Measurements from ENCODE around the gene PRR23C. TPM values are rescaled to one million over a fixed set of nuclear protein-coding genes. Genes with fewer than 3 reads are reported as not detected.

The PRR23C gene
- total RNA-seq, 1 experiment from 2014 or later = not detected

DNA sequence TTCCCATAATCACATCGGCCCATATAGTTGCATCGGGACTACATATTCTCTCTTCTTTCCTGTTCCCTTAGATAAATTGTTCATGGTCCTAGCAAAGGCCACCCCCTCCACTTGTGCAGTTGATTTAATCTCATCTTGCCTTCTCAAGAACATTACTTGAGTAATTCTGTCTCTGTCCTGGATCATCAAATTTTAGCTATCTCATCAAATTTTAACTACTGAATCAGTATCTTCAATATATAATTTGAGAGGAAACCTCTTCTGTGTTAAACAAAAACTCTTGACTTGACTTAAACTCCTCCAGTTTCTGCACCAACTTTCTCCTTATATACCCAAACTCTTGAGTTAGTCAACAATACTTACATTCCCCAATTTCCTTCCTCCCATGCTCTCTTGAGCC lies 19.7 kb downstream of the PRR23C start:
- Mint-ChIP-seq H3K36me3 (ENCODE audit: insufficient read depth, unreplicated experiment) (no peaks in the 10 kb centered on the region), H3K27ac (ENCODE audit: unreplicated experiment) (no peak overlapping the region), H3K4me3 (ENCODE audit: low read depth, unreplicated experiment) (no peak overlapping the region), H3K27me3 (ENCODE audit: unreplicated experiment) (no peaks in the 10 kb centered on the region), H3K4me1 (ENCODE audit: low read depth, unreplicated experiment) (no peaks in the 10 kb centered on the region), H3K9me3 (ENCODE audit: low read depth, unreplicated experiment) (peaks cover 2% of the 10 kb centered on the region)
- intact Hi-C loops (cut with micrococcal nuclease; ENCODE audit: unreplicated experiment) = no loop called here
- no TSS peak for BruUV-seq (replicated peaks)
- TF ChIP-seq, protein P1, sequence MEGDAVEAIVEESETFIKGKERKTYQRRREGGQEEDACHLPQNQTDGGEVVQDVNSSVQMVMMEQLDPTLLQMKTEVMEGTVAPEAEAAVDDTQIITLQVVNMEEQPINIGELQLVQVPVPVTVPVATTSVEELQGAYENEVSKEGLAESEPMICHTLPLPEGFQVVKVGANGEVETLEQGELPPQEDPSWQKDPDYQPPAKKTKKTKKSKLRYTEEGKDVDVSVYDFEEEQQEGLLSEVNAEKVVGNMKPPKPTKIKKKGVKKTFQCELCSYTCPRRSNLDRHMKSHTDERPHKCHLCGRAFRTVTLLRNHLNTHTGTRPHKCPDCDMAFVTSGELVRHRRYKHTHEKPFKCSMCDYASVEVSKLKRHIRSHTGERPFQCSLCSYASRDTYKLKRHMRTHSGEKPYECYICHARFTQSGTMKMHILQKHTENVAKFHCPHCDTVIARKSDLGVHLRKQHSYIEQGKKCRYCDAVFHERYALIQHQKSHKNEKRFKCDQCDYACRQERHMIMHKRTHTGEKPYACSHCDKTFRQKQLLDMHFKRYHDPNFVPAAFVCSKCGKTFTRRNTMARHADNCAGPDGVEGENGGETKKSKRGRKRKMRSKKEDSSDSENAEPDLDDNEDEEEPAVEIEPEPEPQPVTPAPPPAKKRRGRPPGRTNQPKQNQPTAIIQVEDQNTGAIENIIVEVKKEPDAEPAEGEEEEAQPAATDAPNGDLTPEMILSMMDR (IDR thresholded peaks at IDR 0.05; ENCODE audit: unreplicated experiment) = no peak
- CTCF ChIA-PET = no interaction called here
- no peak for DNase-seq

DNA sequence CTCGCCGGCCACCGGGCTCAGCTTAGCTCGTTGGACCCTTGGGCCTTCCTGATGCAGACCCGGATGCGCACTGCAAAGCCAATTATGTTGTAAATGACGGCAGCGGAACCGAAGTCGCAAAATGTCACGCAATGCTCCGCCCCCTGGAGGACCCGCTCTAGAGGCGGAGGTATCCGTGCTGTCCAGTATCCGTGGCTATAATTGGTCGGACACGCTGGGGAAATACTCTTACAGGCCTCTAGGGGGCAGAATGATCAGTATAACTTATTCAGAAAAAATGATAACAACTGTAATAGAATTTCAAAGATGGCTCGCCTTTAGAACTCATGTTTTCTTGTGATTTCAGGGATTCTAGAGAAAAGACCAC lies 23.8 kb downstream of the PRR23C start, which contains the start of gene PRR23B:
Gene PRR23B (minus strand): TSS at position 59 of the 367 bp plus-strand sequence. CDS start 265 bp downstream, outside the sequence.
- BruUV-seq (replicated peaks) = no TSS peak

DNA sequence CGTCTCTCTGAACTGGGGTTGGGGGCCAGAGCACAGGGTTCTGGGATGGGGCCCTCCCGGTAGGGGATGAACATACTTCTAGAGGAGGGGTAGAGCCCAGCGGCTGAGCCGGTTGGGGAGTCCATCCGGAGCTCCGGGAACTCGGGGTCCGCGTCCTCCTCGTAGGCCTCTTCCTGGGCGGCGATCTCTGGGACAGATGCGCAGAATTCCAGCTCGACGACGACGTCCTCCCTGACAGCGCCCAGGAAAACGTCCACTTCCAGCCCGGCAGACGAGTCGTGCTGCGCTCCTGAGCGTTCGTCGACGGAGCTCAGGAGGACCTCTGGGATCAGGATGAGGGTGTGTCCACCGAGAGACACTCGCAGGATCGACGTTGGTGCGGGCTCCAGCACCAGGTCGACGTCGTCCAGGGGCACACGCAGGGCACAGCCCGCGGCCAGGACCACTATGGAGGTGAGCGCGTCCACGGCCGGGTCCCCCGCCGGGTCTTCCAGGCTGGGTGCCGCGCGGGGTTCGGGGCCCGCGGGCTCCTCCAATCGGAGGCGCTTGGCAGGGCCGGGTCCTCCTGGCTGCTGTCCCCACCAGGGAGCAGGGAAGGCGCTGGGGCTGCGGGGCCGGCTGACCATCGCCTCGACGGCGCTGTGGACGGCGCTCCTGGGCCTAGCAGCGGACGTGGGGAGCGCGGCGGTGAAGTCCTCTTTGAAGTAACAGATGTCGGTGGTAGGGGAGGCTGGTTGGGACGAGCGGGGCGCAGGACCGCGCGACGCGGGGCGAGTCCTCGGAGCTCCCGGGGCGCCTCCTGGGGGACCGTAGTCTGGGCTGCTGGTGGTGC lies 24.4 kb downstream of the PRR23C start:
- TF ChIP-seq, protein P1 (IDR thresholded peaks at IDR 0.05; ENCODE audit: unreplicated experiment) = no peak
- no peaks in the 10 kb centered on the region for H3K27me3 Mint-ChIP-seq (ENCODE audit: unreplicated experiment)
- no peak overlapping the region for H3K27ac Mint-ChIP-seq (ENCODE audit: unreplicated experiment)
- peaks cover 6% of the 10 kb centered on the region for H3K9me3 Mint-ChIP-seq (ENCODE audit: low read depth, unreplicated experiment)
- CTCF ChIA-PET = interaction anchor here (0.6 kb wide), 2 partner anchors 18 to 1157 kb away, joined by 3 read pairs; no protein-coding TSS in a partner anchor
- no TSS peak for BruUV-seq (replicated peaks)
- intact Hi-C loops (cut with micrococcal nuclease; ENCODE audit: unreplicated experiment) = no loop called here
- no peak for DNase-seq
- H3K4me1 Mint-ChIP-seq (ENCODE audit: low read depth, unreplicated experiment) = peaks cover 17% of the 10 kb centered on the region
- H3K36me3 Mint-ChIP-seq (ENCODE audit: insufficient read depth, unreplicated experiment) = no peaks in the 10 kb centered on the region
- no peak overlapping the region for H3K4me3 Mint-ChIP-seq (ENCODE audit: low read depth, unreplicated experiment)

More for the DNA sequence above, 23.8 kb downstream of the PRR23C start, which contains the start of gene PRR23B:
- Mint-ChIP-seq H3K4me3 (ENCODE audit: low read depth, unreplicated experiment) (no peak within 1 kb of the TSS), H3K27ac (ENCODE audit: unreplicated experiment) (no peak within 1 kb of the TSS), H3K4me1 (ENCODE audit: low read depth, unreplicated experiment) (peaks cover 17% of the 10 kb centered on the region), H3K36me3 (ENCODE audit: insufficient read depth, unreplicated experiment) (no peaks in the 10 kb centered on the region), H3K27me3 (ENCODE audit: unreplicated experiment) (no peaks in the 10 kb centered on the region), H3K9me3 (ENCODE audit: low read depth, unreplicated experiment) (peaks cover 6% of the 10 kb centered on the region)
- intact Hi-C loops (cut with micrococcal nuclease; ENCODE audit: unreplicated experiment) = no loop called here
- no peak for DNase-seq
- CTCF ChIA-PET = no interaction called here
- TF ChIP-seq, protein P1 (IDR thresholded peaks at IDR 0.05; ENCODE audit: unreplicated experiment) = no peak

DNA sequence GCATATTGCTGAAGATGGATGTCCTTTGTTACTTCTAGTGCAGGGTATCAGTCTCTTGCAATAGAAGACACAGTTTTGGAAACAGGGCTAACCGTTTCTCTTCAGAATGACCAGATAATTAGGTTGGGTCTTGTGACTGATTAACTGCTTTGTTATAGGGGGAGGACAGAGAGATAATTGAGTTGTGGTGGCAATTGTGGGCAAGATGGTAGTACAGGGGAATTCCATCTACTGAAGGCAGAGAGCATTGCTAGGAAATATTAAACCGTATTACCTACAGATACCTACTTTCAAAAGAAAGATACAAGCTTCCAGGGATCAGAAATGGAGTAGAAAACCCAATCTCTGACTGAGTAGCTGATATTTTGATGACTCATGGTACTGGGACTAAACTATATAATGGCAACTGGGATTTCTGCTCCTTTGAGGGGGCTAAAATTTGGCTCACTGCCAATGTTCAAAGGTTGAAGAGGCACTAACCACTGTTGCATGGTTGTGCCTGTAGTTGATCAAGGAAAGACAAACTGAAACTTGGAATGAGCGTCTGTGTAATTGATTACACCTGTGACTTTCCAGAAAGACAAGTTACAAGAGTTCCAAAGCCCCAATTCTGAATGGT lies 28.2 kb downstream of the PRR23C start:
- Mint-ChIP-seq H3K4me3 (ENCODE audit: low read depth, unreplicated experiment) (no peak overlapping the region), H3K9me3 (ENCODE audit: low read depth, unreplicated experiment) (peaks cover 12% of the 10 kb centered on the region), H3K36me3 (ENCODE audit: insufficient read depth, unreplicated experiment) (no peaks in the 10 kb centered on the region), H3K4me1 (ENCODE audit: low read depth, unreplicated experiment) (peaks cover 17% of the 10 kb centered on the region), H3K27ac (ENCODE audit: unreplicated experiment) (peak overlapping the region; percentile 2), H3K27me3 (ENCODE audit: unreplicated experiment) (no peaks in the 10 kb centered on the region)
- TF ChIP-seq, protein P1 (IDR thresholded peaks at IDR 0.05; ENCODE audit: unreplicated experiment) = no peak
- CTCF ChIA-PET = interaction anchor here (0.6 to 1.0 kb wide), 3 partner anchors 42 to 157 kb away, joined by 3 read pairs; no protein-coding TSS in a partner anchor
- no TSS peak for BruUV-seq (replicated peaks)
- intact Hi-C loops (cut with micrococcal nuclease; ENCODE audit: unreplicated experiment) = no loop called here
- DNase-seq = peak; percentile 44
